HepG2 (cell line): ENCODE measurements around the gene PLD1. TPM values are rescaled to one million over a fixed set of nuclear protein-coding genes. Genes with fewer than 3 reads are reported as not detected.

Experiments
- ATAC-seq: fragments of 200-7000 bp; cut with Tn5 transposase; 3 replicates; pipeline ENCODE4 v1.9.1; 2020; ENCODE audit warnings: mild to moderate bottlenecking, moderate library complexity
- BruUV-seq: library from RNA; stranded (reverse); fragments of 400-500 nt; replicated peaks from 2 replicates; lab custom pipeline; 2021; lab: Mats Ljungman, UMichigan
- CTCF ChIA-PET: fragments of 300-600 bp; formaldehyde crosslinking; extraction: SDS; loops from one replicate; lab custom pipeline; 2021; ENCODE audit warnings: low total read pairs, inconsistent platforms, low intra/inter-chr PET ratio; lab: Yijun Ruan, JAX
- POLR2A ChIA-PET: fragments of 350-600 bp; sonication (Branson Sonifier 250); formaldehyde crosslinking; loops from one replicate; lab custom pipeline; 2020; ENCODE audit warnings: antibody characterized with exemption, inconsistent platforms; lab: Yijun Ruan, JAX
- DNase-seq: peaks from one replicate; pipeline ENCODE4 v3.0.0-alpha.2; 2015; ENCODE audit warnings: low spot score
- FAIRE-seq: peaks from 3 replicates; lab custom pipeline; 2011; peaks lifted over from hg19 to GRCh38; lab: Jason Lieb, UNC
- H2AFZ ChIP-seq: one replicate; pipeline ENCODE4 v1.6.1; 2011; ENCODE audit warnings: low read length, inconsistent platforms
- H3K27ac ChIP-seq: fragments of 300-600 bp; 3 replicates; pipeline ENCODE4 v1.8.0; 2011; ENCODE audit warnings: mixed run types, mild to moderate bottlenecking, mixed read lengths, low read length, inconsistent platforms; ENCODE audit not compliant: insufficient read depth; ENCODE audit errors: extremely low read length
- H3K27me3 ChIP-seq, 2 experiments: fragments of 200-600 bp in 1 of 2; 2 replicates in 1 of 2; 3 replicates in 1 of 2; pipeline versions ENCODE4 v1.6.0 to v1.8.0; 2011; ENCODE audit warnings: low read length in 2 of 2, mild to moderate bottlenecking in 2 of 2, moderate library complexity in 2 of 2, inconsistent platforms in 1 of 2; ENCODE audit not compliant: insufficient read depth in 2 of 2, control insufficient read depth in 1 of 2
- H3K36me3 ChIP-seq, 2 experiments: fragments of 200-600 bp in 1 of 2; replicated peaks in 1 of 2; 2 replicates in 1 of 2; 3 replicates in 1 of 2; pipeline versions ENCODE4 v1.5.1 to v1.8.0; 2011; ENCODE audit warnings: low read length in 2 of 2, inconsistent platforms in 1 of 2; ENCODE audit not compliant: insufficient read depth in 2 of 2, control insufficient read depth in 1 of 2
- H3K4me1 ChIP-seq: 2 replicates; pipeline ENCODE4 v1.5.1; 2012; ENCODE audit warnings: low read length, inconsistent platforms; ENCODE audit not compliant: insufficient read depth
- H3K4me2 ChIP-seq: 2 replicates; pipeline ENCODE4 v1.6.0; 2011; ENCODE audit warnings: low read depth, low read length, inconsistent platforms
- H3K4me3 ChIP-seq, 3 experiments: fragments of 200-600 bp in 1 of 3; sonication (generic), shearing (Covaris generic) in 1 of 3; replicated peaks in 1 of 3; 2 replicates each; pipeline ENCODE4 v1.5.1; 2011 to 2016; ENCODE audit warnings: low read length in 3 of 3, inconsistent platforms in 2 of 3, low read depth in 2 of 3, mild to moderate bottlenecking in 2 of 3, control low read depth in 1 of 3, mixed read lengths in 1 of 3; ENCODE audit not compliant: insufficient read depth in 1 of 3
- H3K79me2 ChIP-seq: one replicate; pipeline ENCODE4 v1.6.1; 2011; ENCODE audit warnings: low read length, inconsistent platforms; ENCODE audit not compliant: insufficient read depth
- H3K9ac ChIP-seq: 2 replicates; pipeline ENCODE4 v1.6.0; 2011; ENCODE audit warnings: mild to moderate bottlenecking, low read depth, low read length, inconsistent platforms; ENCODE audit not compliant: insufficient read depth
- H3K9me3 ChIP-seq: 2 replicates; pipeline ENCODE4 v1.5.1; 2012; ENCODE audit warnings: mild to moderate bottlenecking, low read length
- H4K20me1 ChIP-seq: 2 replicates; pipeline ENCODE4 v1.6.0; 2011; ENCODE audit warnings: inconsistent platforms, mild to moderate bottlenecking, low read length, moderate library complexity; ENCODE audit not compliant: insufficient read depth
- HHEX ChIP-seq: IDR thresholded peaks from 2 replicates; pipeline ENCODE4 v1.6.1; 2016; ENCODE audit warnings: control low read depth
- MLLT10 ChIP-seq: sonication (generic); formaldehyde crosslinking; IDR thresholded peaks from 2 replicates; pipeline ENCODE4 v1.4.0; 2020; ENCODE audit warnings: missing genetic modification reagents
- TCF7 ChIP-seq: sonication (generic); IDR thresholded peaks from 2 replicates; pipeline ENCODE4 v1.6.1; 2016; ENCODE audit warnings: antibody characterized with exemption, low read depth
- ZNF644 ChIP-seq: IDR thresholded peaks from 2 replicates; pipeline ENCODE4 v1.6.1; 2016; ENCODE audit warnings: low read depth
- WGBS: methylation state at CpG from one replicate; pipeline ENCODE4 v1.1.6; 2017; ENCODE audit warnings: low lambda C conversion rate; 5-methylcytosine and 5-hydroxymethylcytosine counted together
- in situ Hi-C: cut with HindIII; loops from 2 replicates; pipeline ENCODE4 v1.10.0; 2017; ENCODE audit warnings: low pct_unique_long_range_greater_than_20kb; ENCODE audit not compliant: extremely low pct_ligation_motif_present
- intact Hi-C: fragments of 100-400 bp; cut with micrococcal nuclease; formaldehyde crosslinking; loops from one replicate; pipeline ENCODE4 v1.10.0; 2022; ENCODE audit not compliant: unreplicated experiment
- polyA plus RNA-seq, 8 experiments: library from polyadenylated mRNA; depleted of rRNA in 3 of 8; stranded (reverse) in 7 of 8; unstranded in 1 of 8; fragments of >200 nt; fragmentation: Illumina TruSeq in 4 of 8; extraction: Trizol in 4 of 8; gene quantifications; 2 replicates each; pipeline versions ENCODE4 v1.2.1 to v1.2.3, GENCODE V29; 2011 to 2016; ENCODE audit warnings: low read depth in 4 of 8, missing spikeins in 1 of 8, mixed read lengths in 1 of 8; ENCODE audit not compliant: insufficient read depth in 1 of 8
- total RNA-seq, 5 experiments: library from RNA; depleted of rRNA; stranded (reverse); fragments of >200 nt; fragmentation: Illumina TruSeq; extraction: Trizol; gene quantifications; 2 replicates each; pipeline ENCODE4 v1.2.3, GENCODE V29; 2016; ENCODE audit warnings: low read depth in 1 of 5
- TF ChIP-seq, protein P1 (sequence below): sonication (generic); formaldehyde crosslinking; IDR thresholded peaks from 2 replicates; pipeline ENCODE4 v1.5.0; 2020; ENCODE audit warnings: missing genetic modification reagents
- TF ChIP-seq, protein P2 (sequence below): sonication (generic); formaldehyde crosslinking; IDR thresholded peaks from 2 replicates; pipeline ENCODE4 v1.4.0; 2020; ENCODE audit warnings: missing genetic modification reagents
- TF ChIP-seq, protein P3 (sequence below): sonication (generic); formaldehyde crosslinking; IDR thresholded peaks from 2 replicates; pipeline ENCODE4 v1.8.1; 2023; ENCODE audit warnings: mild to moderate bottlenecking, moderate library complexity, missing genetic modification reagents

PLD1 gene
- total and polyA plus RNA-seq, 2 of the 13 experiments (the other 11 are each of a cell fraction or from before 2014, with no cell fraction given) = 27.1 to 59.4 TPM

DNA sequence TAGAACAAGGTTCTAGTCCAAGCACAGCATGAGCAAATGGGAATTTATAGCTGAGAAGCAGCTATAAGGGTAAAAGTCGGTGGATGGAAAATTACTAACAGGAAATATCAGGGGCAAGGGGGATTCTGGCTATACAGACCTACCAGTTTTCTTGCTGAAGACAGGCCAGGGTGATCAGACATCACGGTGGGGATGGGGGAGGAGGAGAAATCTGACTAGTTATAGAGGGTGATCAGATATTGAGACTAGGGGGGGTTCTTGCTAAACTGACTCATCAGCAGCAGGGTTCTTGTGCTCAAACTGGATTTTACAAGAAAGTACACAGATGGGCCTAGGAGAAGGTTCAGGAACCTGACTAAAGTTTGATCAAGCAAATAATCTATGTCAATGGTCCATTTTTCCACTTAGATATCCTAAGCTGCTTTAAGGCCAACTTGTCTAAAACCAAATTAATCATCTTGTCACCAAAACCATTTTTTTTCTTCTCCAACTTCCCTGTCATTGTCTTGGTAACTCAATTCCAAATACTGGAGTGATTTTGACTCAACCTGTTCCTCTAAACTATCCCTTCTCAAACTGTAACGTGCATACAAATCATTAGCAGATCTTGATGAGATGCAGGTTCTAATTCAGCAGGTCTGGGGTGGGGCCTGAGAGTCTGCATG is 37.4 kb upstream of the PLD1 start:
- Histone ChIP-seq H3K4me3 (no peak overlapping the region), H3K79me2 (peaks cover 9% of the 10 kb centered on the region), H3K9me3 (no peaks in the 10 kb centered on the region), H3K27me3 (no peaks in the 10 kb centered on the region), H3K9ac (no peak overlapping the region), H3K36me3 (no peaks in the 10 kb centered on the region), H3K4me1 (peaks cover 81% of the 10 kb centered on the region), H3K4me2 (no peak overlapping the region), H2AFZ (no peak overlapping the region), H3K27ac (no peak overlapping the region), H4K20me1 (no peaks in the 10 kb centered on the region)
- WGBS = 81% methylated on average over 3 of the region's 3 CpGs
- FAIRE-seq = no peak
- intact Hi-C loops (loop anchor here (10.0 kb wide), 1 partner anchor 107 kb away; no protein-coding TSS in a partner anchor), in situ Hi-C loops (loop anchor here (10.0 kb wide), 1 partner anchor 187 kb away; the partner anchor contains the start of gene FNDC3B)
- ATAC-seq = no peak
- no TSS peak for BruUV-seq
- no peak for DNase-seq
- ChIA-PET POLR2A (no interaction called here), CTCF (no interaction called here)
- TF ChIP-seq HHEX (CRISPR knock-in tag) = no peak
- no peak for TF ChIP-seq ZNF644 (CRISPR knock-in tag)
- TF ChIP-seq, protein P1, sequence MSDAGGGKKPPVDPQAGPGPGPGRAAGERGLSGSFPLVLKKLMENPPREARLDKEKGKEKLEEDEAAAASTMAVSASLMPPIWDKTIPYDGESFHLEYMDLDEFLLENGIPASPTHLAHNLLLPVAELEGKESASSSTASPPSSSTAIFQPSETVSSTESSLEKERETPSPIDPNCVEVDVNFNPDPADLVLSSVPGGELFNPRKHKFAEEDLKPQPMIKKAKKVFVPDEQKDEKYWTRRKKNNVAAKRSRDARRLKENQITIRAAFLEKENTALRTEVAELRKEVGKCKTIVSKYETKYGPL (CRISPR knock-in tag) = no peak
- TF ChIP-seq, protein P2, sequence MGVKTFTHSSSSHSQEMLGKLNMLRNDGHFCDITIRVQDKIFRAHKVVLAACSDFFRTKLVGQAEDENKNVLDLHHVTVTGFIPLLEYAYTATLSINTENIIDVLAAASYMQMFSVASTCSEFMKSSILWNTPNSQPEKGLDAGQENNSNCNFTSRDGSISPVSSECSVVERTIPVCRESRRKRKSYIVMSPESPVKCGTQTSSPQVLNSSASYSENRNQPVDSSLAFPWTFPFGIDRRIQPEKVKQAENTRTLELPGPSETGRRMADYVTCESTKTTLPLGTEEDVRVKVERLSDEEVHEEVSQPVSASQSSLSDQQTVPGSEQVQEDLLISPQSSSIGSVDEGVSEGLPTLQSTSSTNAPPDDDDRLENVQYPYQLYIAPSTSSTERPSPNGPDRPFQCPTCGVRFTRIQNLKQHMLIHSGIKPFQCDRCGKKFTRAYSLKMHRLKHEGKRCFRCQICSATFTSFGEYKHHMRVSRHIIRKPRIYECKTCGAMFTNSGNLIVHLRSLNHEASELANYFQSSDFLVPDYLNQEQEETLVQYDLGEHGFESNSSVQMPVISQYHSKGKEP (CRISPR knock-in tag) = no peak
- no peak for TF ChIP-seq MLLT10 (CRISPR knock-in tag)
- TF ChIP-seq, protein P3, sequence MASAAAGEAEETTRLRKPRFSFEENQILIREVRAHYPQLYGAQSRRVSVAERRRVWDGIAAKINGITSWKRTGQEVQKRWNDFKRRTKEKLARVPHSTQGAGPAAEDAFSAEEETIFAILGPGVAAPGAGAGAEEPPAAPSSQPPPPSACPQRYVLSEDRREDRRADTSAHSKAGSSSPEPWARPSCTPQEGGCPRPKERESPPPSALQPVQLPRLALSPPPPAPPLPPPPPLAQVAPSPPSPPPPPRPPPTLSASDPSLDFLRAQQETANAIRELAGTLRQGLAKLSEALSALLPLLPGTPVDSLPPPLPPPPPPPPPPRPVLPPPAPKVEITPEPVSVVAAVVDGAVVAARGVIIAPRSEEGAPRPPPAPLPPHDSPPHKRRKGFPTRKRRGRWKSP = no peak
- no peak for TF ChIP-seq TCF7
